ENCODE results near the gene PAIP2B.

Gene PAIP2B

DNA sequence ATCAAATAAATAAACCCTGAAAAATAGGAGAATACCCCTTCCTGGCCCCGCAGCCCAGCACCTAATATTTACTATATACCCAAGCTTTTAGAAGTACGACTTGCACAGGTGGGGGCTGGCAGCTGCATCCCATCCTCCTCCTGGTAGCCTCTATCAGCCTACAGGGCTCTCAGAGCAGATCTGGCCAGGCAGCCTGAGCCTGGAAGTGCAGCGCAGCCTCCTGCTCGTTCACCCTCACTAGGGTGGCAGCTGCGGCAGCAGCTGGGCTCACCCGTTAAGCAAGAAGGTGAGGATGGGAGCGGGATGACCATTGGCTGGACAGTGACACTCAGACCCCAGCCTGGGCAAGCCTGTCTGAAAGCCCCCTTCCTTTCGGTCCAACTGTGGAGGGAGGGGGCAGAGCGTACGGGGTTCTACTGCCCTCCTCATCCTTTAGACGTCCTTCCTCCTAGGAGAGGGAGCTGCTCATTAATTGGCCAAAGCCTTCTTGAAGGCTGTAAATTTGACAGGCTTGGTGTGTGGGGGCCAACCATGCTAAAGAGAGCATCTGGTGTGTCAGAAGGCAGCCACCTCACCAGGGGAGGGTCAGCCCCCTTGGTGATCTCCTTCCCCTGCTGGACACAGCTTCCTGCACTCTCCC is 73.2 kb downstream of the PAIP2B start:
- no peak for DNase-seq (ENCODE audit: low spot score)

DNA sequence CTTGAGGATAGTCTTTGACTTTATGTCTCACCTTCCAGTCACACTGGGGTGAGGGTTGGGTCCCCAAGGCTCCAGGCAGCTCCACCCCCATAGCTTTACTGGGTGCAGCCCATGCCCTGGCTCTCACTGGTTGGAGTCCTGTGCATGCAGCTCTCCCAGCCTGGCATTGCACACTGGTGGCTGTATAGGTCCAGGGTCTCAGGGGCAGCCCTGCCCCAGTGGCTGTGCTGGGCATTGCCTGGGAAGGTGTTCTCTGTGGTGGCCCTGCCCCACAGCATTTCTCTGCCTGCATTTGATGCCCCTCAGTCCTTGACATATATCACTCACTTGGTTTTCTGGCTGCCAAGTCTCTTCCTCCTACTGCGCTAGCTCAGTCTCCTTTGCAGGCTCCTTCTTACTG is 75.3 kb downstream of the PAIP2B start:
- DNase-seq (ENCODE audit: low spot score), result no peak

DNA sequence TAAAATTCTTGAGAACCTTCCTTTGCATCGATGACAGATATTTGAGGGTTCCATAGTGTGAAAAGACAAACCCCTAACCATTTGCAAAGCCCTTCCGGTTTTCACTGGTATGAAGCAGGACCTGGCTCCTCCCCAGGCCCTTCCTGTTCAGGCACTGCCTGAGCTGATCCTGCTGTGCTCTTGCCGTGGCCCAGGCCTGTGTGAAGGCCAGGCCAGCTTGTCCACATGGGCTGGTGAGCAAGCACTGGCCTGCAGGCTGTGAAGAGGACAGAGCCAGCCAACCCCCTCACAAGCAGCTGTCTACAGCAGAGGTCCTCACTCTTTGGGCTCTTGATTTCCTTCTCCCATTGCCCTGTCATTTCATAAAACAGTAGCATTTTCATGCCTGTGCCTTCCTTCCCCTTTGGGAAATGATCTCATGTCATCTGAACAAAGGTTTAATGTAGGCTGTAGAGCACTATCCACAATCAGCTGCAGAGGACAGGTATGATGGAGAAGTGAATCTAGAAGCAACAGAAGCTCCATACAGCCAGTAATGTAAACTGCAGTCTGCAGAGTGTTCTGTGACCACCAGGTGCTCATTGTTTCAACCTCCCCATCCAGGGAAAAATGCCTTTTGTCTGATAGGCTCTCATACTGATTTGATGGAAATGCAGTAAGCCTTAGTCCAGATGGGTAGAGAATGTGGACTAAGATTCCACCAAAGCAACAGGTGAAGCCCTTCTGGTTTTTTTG is 76.7 kb downstream of the PAIP2B start:
- DNase-seq (ENCODE audit: low spot score), result no peak

DNA sequence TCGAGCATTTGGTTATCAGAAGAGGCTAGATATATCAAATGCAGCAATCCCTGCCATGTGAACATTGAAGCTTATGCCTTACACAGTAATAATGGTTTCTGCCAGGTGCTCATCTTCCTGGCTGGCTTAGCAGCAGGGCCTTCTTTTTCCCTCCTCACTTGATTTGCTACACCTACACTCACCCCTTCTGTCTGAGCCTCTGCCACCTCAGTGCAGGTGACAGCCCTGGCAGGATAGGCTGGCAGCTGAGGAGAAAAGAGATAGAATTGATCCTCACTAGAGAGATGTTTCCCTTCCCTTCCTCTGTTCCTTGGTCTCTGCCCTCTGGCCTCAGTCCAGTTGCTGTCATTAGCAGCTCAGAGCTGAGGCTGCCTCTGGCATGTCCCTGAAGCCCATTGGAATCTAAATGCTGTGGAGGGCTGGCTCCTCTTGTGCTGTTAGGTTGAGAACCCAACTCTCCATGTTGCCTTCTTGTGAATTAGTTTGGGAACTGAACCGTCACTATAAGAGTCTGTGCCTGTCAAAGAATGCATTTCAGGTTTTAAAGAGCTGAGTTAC is 78.3 kb downstream of the PAIP2B start:
- no peak for DNase-seq (ENCODE audit: low spot score)

DNA sequence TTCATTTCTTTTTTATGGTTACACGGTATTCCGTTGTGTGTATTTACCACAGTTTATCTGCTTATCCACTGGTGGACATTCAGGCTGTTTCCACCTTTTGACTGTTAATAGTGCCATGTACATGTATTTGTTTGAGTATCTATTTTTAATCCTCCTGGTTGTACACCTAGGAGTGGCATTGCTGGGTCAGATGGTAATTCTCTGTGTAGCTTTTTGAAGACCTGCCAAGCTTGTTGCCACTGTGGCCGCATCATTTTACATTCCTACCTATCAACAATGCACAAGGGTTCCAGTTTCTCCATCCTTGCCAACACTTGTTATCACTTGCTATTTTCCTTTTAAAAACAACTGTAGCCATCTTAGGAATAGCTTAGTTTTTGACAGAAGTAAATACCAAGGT is 83.1 kb downstream of the PAIP2B start:
- no peak for DNase-seq (ENCODE audit: low spot score)

DNA sequence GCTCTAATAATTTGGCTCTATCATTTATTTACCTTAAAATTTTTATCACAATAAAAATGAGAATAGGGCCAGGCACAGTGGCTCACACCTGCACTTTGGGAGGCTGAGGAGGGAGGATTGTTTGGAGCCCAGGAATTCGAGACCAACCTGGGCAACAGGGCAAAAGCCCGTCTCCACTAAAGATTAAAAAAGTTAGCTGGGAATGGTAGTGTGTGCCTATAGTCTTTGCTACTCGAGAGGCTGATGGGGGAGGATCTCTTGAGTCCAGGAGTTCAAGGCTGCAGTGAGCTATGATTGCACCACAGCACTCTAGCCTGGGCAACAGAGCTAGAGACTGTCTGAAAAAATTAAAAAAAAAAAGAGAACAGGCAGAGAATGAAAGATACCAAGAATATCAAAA is 90.7 kb downstream of the PAIP2B start:
- DNase-seq (ENCODE audit: low spot score), result no peak

DNA sequence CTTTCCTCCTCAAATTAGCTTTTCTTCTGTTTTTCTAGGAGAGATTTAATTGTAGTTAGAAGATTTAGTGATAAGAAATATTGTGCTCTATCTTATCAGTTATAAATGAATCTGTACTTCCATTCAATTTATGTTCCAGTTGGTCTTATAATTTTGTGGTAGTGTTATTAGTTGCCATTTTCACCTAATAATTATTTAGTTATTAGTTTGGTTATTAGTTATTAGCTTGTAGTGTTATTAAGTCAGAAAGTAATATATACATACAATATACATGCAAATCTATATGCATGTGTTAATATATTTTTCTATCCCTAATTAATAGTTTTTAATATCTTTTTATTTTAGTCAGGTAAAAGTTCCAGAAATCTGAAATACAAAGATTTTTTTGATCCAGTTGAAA is 93.3 kb downstream of the PAIP2B start:
- DNase-seq (ENCODE audit: low spot score), result no peak
